GM12872 (cell line): ENCODE measurements around the gene NFATC1.

Experiments
- CTCF ChIP-seq: IDR thresholded peaks from 3 replicates; pipeline ENCODE4 v1.5.1; 2011; ENCODE audit warnings: low read depth, mild to moderate bottlenecking, low read length, moderate library complexity; ENCODE audit not compliant: insufficient read depth

NFATC1 gene

GRCh38 chr18:79445221-79445620 is 49.5 kb downstream of the NFATC1 start:
- TF ChIP-seq CTCF, result no peak

- TF ChIP-seq CTCF, result no peak
Measured at GRCh38 chr18:79445696-79446561, 50.2 kb downstream of the NFATC1 start.

GRCh38 chr18:79446931-79447330 is 51.2 kb downstream of the NFATC1 start:
- TF ChIP-seq CTCF, result no peak

GRCh38 chr18:79447703-79448367 is 52.1 kb downstream of the NFATC1 start:
- no peak for TF ChIP-seq CTCF

GRCh38 chr18:79448621-79449020 is 52.9 kb downstream of the NFATC1 start:
- no peak for TF ChIP-seq CTCF

- TF ChIP-seq CTCF, result no peak
Measured at GRCh38 chr18:79449551-79450288, 54.0 kb downstream of the NFATC1 start.
